Activated CD4-positive, alpha-beta T cell treated with anti-CD3 and anti-CD28 coated beads, Interleukin-2, amount 50 U/mL, for 4 hours (primary cell): ENCODE data around the gene LYRM9.
"Not testable (repeated sequence)": the region's sequence is repeated elsewhere in the genome, so short reads cannot be mapped to it uniquely, and the experiment has no call there.

Source experiments
- DNase-seq, 2 experiments: peaks; one replicate each; pipeline ENCODE4 v3.0.0-alpha.2; 2020

Gene LYRM9

GRCh38 chr17:27872776-27873175 lies 20.4 kb downstream of the LYRM9 start:
- DNase-seq, result no peak

GRCh38 chr17:27871407-27871806 lies 21.8 kb downstream of the LYRM9 start:
- DNase-seq, result no peak

- DNase-seq, result no peak
These were observed 22.8 kb downstream of the LYRM9 start for GRCh38 chr17:27870345-27870744.

- DNase-seq, result no peak
These were observed 24.6 kb downstream of the LYRM9 start for GRCh38 chr17:27868565-27868964.

GRCh38 chr17:27862840-27863239 lies 30.3 kb downstream of the LYRM9 start:
- DNase-seq, result no peak

- no peak for DNase-seq
These were observed 31.2 kb downstream of the LYRM9 start for GRCh38 chr17:27862004-27862403.

GRCh38 chr17:27860971-27861664 lies 32.0 kb downstream of the LYRM9 start:
- no peak for DNase-seq

- DNase-seq, result no peak
These were observed 34.4 kb downstream of the LYRM9 start for GRCh38 chr17:27858621-27859305.

- no peak for DNase-seq
These were observed 36.3 kb downstream of the LYRM9 start for GRCh38 chr17:27856676-27857432.

GRCh38 chr17:27855454-27855853 lies 37.7 kb downstream of the LYRM9 start:
- DNase-seq, result no peak

- DNase-seq, result no peak
These were observed 39.0 kb downstream of the LYRM9 start for GRCh38 chr17:27854163-27854562.

GRCh38 chr17:27853091-27853490 lies 40.1 kb downstream of the LYRM9 start:
- no peak for DNase-seq

GRCh38 chr17:27849474-27850185 lies 43.5 kb downstream of the LYRM9 start:
- DNase-seq, result no peak

- no peak for DNase-seq
These were observed 44.2 kb downstream of the LYRM9 start for GRCh38 chr17:27848931-27849330.

GRCh38 chr17:27846808-27847307 lies 46.3 kb downstream of the LYRM9 start:
- not testable (repeated sequence) for DNase-seq

GRCh38 chr17:27846042-27846655 lies 47.0 kb downstream of the LYRM9 start:
- DNase-seq, result no peak

GRCh38 chr17:27845264-27846041 lies 47.7 kb downstream of the LYRM9 start:
- no peak for DNase-seq

- no peak for DNase-seq
These were observed 52.5 kb downstream of the LYRM9 start for GRCh38 chr17:27840688-27841087.

- DNase-seq, result not testable (repeated sequence)
These were observed 52.8 kb downstream of the LYRM9 start for GRCh38 chr17:27840406-27840678.

- DNase-seq, result not testable (repeated sequence)
These were observed 53.4 kb downstream of the LYRM9 start for GRCh38 chr17:27839571-27840405.

GRCh38 chr17:27838607-27839006 lies 54.6 kb downstream of the LYRM9 start:
- DNase-seq, result not testable (repeated sequence)
